Measurements from ENCODE around the gene UQCC2.

- TF ChIP-seq CTCF (conservative IDR thresholded peaks at IDR 0.05; ENCODE audit: low read length) (no peak), EZH2phosphoT487 (IDR thresholded peaks at IDR 0.05; ENCODE audit: borderline replicate concordance, low read depth, low read length) (no peak)
These were observed 37.9 kb upstream of the UQCC2 start for GRCh38 chr6:33749401-33749800.
